Loucy (cell line): ENCODE measurements around the gene SLC4A5.

Experiments used
- H2AFZ ChIP-seq: fragments of 200-600 bp; sonication (generic); 2 replicates; pipeline ENCODE4 v1.6.0; 2016; ENCODE audit warnings: antibody characterized with exemption, mild to moderate bottlenecking, low read length, moderate library complexity
- H3F3A ChIP-seq: fragments of 200-600 bp; 2 replicates; pipeline ENCODE4 v1.6.0; 2016; ENCODE audit warnings: antibody characterized with exemption, low read depth, mild to moderate bottlenecking
- H3K27me3 ChIP-seq: fragments of 200-600 bp; sonication (generic); 2 replicates; pipeline ENCODE4 v1.6.1; 2014; ENCODE audit warnings: low read length, mild to moderate bottlenecking; ENCODE audit not compliant: insufficient read depth, poor library complexity, severe bottlenecking
- H3K36me3 ChIP-seq: fragments of 200-600 bp; sonication (generic); 2 replicates; pipeline ENCODE4 v1.6.1; 2016; ENCODE audit warnings: low read length; ENCODE audit not compliant: insufficient read depth
- H3K4me1 ChIP-seq: fragments of 200-600 bp; sonication (generic); 2 replicates; pipeline ENCODE4 v1.5.1; 2014; ENCODE audit warnings: low read length, mild to moderate bottlenecking; ENCODE audit not compliant: insufficient read depth, poor library complexity, severe bottlenecking
- H3K4me2 ChIP-seq: fragments of 200-600 bp; sonication (generic); 2 replicates; pipeline ENCODE4 v1.6.0; 2014; ENCODE audit warnings: antibody characterized with exemption, low read length, low read depth, mild to moderate bottlenecking; ENCODE audit not compliant: poor library complexity, severe bottlenecking
- H3K4me3 ChIP-seq: fragments of 200-600 bp; sonication (generic); 2 replicates; pipeline ENCODE4 v1.5.1; 2014; ENCODE audit warnings: low read length, mild to moderate bottlenecking, mixed read lengths; ENCODE audit not compliant: poor library complexity, severe bottlenecking
- H3K79me2 ChIP-seq: fragments of 200-600 bp; sonication (generic); 2 replicates; pipeline ENCODE4 v1.6.1; 2014; ENCODE audit warnings: low read length; ENCODE audit not compliant: insufficient read depth
- H3K9ac ChIP-seq: fragments of 200-600 bp; sonication (generic); 2 replicates; pipeline ENCODE4 v1.6.0; 2014; ENCODE audit warnings: mild to moderate bottlenecking, low read depth, low read length, moderate library complexity; ENCODE audit not compliant: poor library complexity, severe bottlenecking
- H3K9me2 ChIP-seq: fragments of 200-600 bp; sonication (generic); replicated peaks from 2 replicates; pipeline ENCODE4 v1.6.1; 2016; ENCODE audit warnings: low read depth, low read length, mixed read lengths
- H3K9me3 ChIP-seq: fragments of 200-600 bp; sonication (generic); 2 replicates; pipeline ENCODE4 v1.6.1; 2014; ENCODE audit warnings: mild to moderate bottlenecking, antibody characterized with exemption, low read length, low read depth; ENCODE audit not compliant: insufficient read depth
- H4K20me1 ChIP-seq: fragments of 200-600 bp; sonication (generic); 2 replicates; pipeline ENCODE4 v1.6.0; 2014; ENCODE audit warnings: antibody characterized with exemption, low read length, mild to moderate bottlenecking; ENCODE audit not compliant: insufficient read depth, poor library complexity, severe bottlenecking
- CTCF ChIP-seq: fragments of 200-600 bp; sonication (generic); conservative IDR thresholded peaks from 2 replicates; pipeline ENCODE4 v1.5.1; 2014; ENCODE audit warnings: mild to moderate bottlenecking, antibody characterized with exemption, low read length
- EZH2phosphoT487 ChIP-seq: fragments of 200-600 bp; IDR thresholded peaks from 2 replicates; pipeline ENCODE4 v1.6.1; 2018; ENCODE audit warnings: antibody characterized with exemption, mild to moderate bottlenecking, moderate library complexity, borderline replicate concordance

SLC4A5 gene

GRCh38 chr2:74373221-74373676, 30.0 kb upstream of the SLC4A5 start:
- Histone ChIP-seq H3K9me2 (no peaks in the 10 kb centered on the region), H3K9ac (no peak overlapping the region), H3K4me3 (no peak overlapping the region), H3K79me2 (no peaks in the 10 kb centered on the region), H3K4me1 (no peaks in the 10 kb centered on the region), H4K20me1 (no peaks in the 10 kb centered on the region), H3F3A (no peaks in the 10 kb centered on the region), H3K9me3 (no peaks in the 10 kb centered on the region), H3K4me2 (no peak overlapping the region), H3K27me3 (no peaks in the 10 kb centered on the region), H2AFZ (no peak overlapping the region), H3K36me3 (peaks cover 55% of the 10 kb centered on the region; the same call in 1 of the 2 replicates)
- TF ChIP-seq CTCF (no peak), EZH2phosphoT487 (no peak)

- Histone ChIP-seq H3K79me2 (no peaks in the 10 kb centered on the region), H3K9me2 (no peaks in the 10 kb centered on the region), H3K27me3 (no peaks in the 10 kb centered on the region), H3F3A (no peaks in the 10 kb centered on the region), H3K9me3 (no peaks in the 10 kb centered on the region), H3K36me3 (peaks cover 56% of the 10 kb centered on the region; the same call in 1 of the 2 replicates), H3K4me2 (no peak overlapping the region), H3K4me3 (no peak overlapping the region), H3K4me1 (no peaks in the 10 kb centered on the region), H3K9ac (no peak overlapping the region), H4K20me1 (no peaks in the 10 kb centered on the region), H2AFZ (no peak overlapping the region)
- TF ChIP-seq CTCF: no peak
- no peak for TF ChIP-seq EZH2phosphoT487
Observed at GRCh38 chr2:74372674-74373073, 29.5 kb upstream of the SLC4A5 start.

- H3F3A ChIP-seq: no peaks in the 10 kb centered on the region
- H3K4me1 ChIP-seq: no peaks in the 10 kb centered on the region
- H3K79me2 ChIP-seq: no peaks in the 10 kb centered on the region
- H3K4me2 ChIP-seq: no peak overlapping the region
- no peak for TF ChIP-seq CTCF
- TF ChIP-seq EZH2phosphoT487: no peak
- no peak overlapping the region for H3K9ac ChIP-seq
- no peaks in the 10 kb centered on the region for H3K9me2 ChIP-seq
- no peak overlapping the region for H2AFZ ChIP-seq
- no peaks in the 10 kb centered on the region for H3K9me3 ChIP-seq
- no peak overlapping the region for H3K4me3 ChIP-seq
- no peaks in the 10 kb centered on the region for H3K27me3 ChIP-seq
- peaks cover 56% of the 10 kb centered on the region; the same call in 1 of the 2 replicates for H3K36me3 ChIP-seq
- H4K20me1 ChIP-seq: no peaks in the 10 kb centered on the region
Observed at GRCh38 chr2:74371421-74371820, 28.2 kb upstream of the SLC4A5 start.
